Measurements from ENCODE around the gene GDPD3. TPM values are rescaled to one million over a fixed set of nuclear protein-coding genes. Genes with fewer than 3 reads are reported as not detected.

Gene GDPD3
- total and polyA plus RNA-seq, 9 of the 15 experiments (the other 6 are each of a cell fraction or from before 2014, with no cell fraction given), result 0.47 to 3.9 (median 1.1) TPM

DNA sequence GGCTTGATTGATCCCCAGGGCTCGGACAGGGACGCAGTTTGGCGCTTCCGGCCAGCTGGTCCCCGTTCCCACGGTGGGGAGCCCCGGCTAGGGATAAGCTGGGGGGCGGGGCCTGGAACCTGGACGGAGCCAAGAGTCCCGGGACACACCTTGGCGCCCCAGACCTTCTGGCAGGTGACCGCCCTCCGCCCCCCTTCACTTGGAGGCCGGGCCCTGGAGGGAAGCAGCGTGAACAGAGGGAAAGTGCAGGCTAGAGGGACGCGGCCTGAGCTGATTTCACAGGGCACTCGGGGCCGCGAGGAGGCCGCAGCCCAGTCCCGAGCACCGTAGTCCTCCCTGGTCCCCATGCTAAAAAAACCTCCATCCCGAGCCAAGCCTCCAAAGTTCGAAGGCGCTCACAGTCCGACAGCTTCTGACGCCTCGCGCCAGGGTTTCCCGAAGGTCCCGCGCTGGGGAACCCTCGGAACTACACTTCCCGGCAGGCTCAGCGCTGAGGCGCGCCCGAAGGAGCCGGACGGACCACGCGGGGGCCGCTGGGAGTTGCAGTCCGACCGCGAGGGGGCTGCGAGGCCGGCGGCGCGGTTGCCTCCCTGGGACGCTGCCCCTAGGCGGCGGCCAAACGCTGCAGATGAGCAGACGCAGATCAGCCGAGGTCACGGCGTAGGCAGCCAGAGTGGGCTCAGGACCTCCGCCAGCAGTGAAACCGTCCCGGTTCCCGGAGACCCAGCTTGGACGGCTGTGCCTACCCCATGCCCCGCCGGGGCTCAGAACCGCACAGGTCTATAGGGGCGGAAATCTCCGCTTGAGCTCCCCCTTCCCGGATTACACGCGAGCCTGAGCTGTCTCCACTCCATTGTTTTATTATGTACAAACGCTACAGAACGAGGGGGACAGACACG, 21.6 kb downstream of the GDPD3 start, which contains the start of gene TBX6 (continued):
- TF ChIP-seq SIX5 (IDR thresholded peaks at IDR 0.05; ENCODE audit: borderline replicate concordance in 1 of 2, insufficient read depth in 1 of 2, low read depth in 1 of 2, low read length in 2 of 2), result peak; percentile 97 to 99
- TF ChIP-seq HMBOX1 (IDR thresholded peaks at IDR 0.05), result no peak
- peak; percentile 72; the same call in 1 of the 2 replicates for TF ChIP-seq PHF8 (IDR thresholded peaks at IDR 0.05; ENCODE audit: borderline replicate concordance, low read length)
- TF ChIP-seq ATF1 (CRISPR knock-in tag; IDR thresholded peaks at IDR 0.05), result no peak
- TF ChIP-seq ATF1 (tag; IDR thresholded peaks at IDR 0.05), result no peak
- TF ChIP-seq STAG1 (CRISPR knock-in tag; IDR thresholded peaks at IDR 0.05; ENCODE audit: borderline replicate concordance), result no peak; the same call in 1 of the 2 replicates
- 0 out of 2 replicates have a peak, but pooled peaks have one; percentile 60 for TF ChIP-seq BACH1 (tag; IDR thresholded peaks at IDR 0.05)
- no peak for TF ChIP-seq BMI1 (IDR thresholded peaks at IDR 0.05; ENCODE audit: low read length)
- no peak; the same call in 1 of the 2 replicates for TF ChIP-seq GABPA (tag; conservative IDR thresholded peaks at IDR 0.05; ENCODE audit: low read depth)
- no peak for TF ChIP-seq E4F1 (CRISPR knock-in tag; IDR thresholded peaks at IDR 0.05; ENCODE audit: borderline replicate concordance)
- no peak for TF ChIP-seq PRPF4 (IDR thresholded peaks at IDR 0.05; ENCODE audit: insufficient read depth, low read depth, low read length, poor library complexity, severe bottlenecking)
- TF ChIP-seq ZNF277 (CRISPR knock-in tag; IDR thresholded peaks at IDR 0.05; ENCODE audit: borderline replicate concordance), result no peak
- no peak for TF ChIP-seq YBX1 (IDR thresholded peaks at IDR 0.05)
- 0 out of 2 replicates have a peak, but pooled peaks have one; percentile 14 for TF ChIP-seq GATAD2A (IDR thresholded peaks at IDR 0.05)
- no peak for TF ChIP-seq PBX2 (CRISPR knock-in tag; IDR thresholded peaks at IDR 0.05; ENCODE audit: low read depth)
- TF ChIP-seq PBX2 (tag; conservative IDR thresholded peaks at IDR 0.05; ENCODE audit: low read depth), result no peak
- no peak for TF ChIP-seq ZNF134 (CRISPR knock-in tag; conservative IDR thresholded peaks at IDR 0.05)
- TF ChIP-seq ZNF197 (CRISPR knock-in tag; IDR thresholded peaks at IDR 0.05; ENCODE audit: low read depth), result peak; percentile 96
- TF ChIP-seq OTX1 (CRISPR knock-in tag; IDR thresholded peaks at IDR 0.05), result no peak
- no peak for TF ChIP-seq ZZZ3 (IDR thresholded peaks at IDR 0.05)

Measured in K562 (cell line).